Measurements from ENCODE around the gene TPSB2.
"Not testable (repeated sequence)": the region's sequence is repeated elsewhere in the genome, so short reads cannot be mapped to it uniquely, and the experiment has no call there.

TPSB2 gene

GRCh38 chr16:1199347-1200013, 30.5 kb downstream of the TPSB2 start:
- DNase-seq: no peak

GRCh38 chr16:1198671-1199346, 31.2 kb downstream of the TPSB2 start:
- not testable (repeated sequence) for DNase-seq

- DNase-seq: no peak
Observed at GRCh38 chr16:1198194-1198593, 31.8 kb downstream of the TPSB2 start.

GRCh38 chr16:1197237-1197866, 32.6 kb downstream of the TPSB2 start:
- no peak for DNase-seq

GRCh38 chr16:1196494-1196893, 33.5 kb downstream of the TPSB2 start:
- DNase-seq: no peak

- no peak for DNase-seq
Observed at GRCh38 chr16:1195393-1195666, 34.7 kb downstream of the TPSB2 start.

GRCh38 chr16:1194665-1195392, 35.2 kb downstream of the TPSB2 start:
- no peak for DNase-seq

- DNase-seq: no peak
Observed at GRCh38 chr16:1193825-1194581, 36.0 kb downstream of the TPSB2 start.

GRCh38 chr16:1193143-1193824, 36.7 kb downstream of the TPSB2 start:
- DNase-seq: no peak

GRCh38 chr16:1192384-1193073, 37.5 kb downstream of the TPSB2 start:
- no peak for DNase-seq

- DNase-seq: not testable (repeated sequence)
Observed at GRCh38 chr16:1190789-1191188, 39.2 kb downstream of the TPSB2 start.

GRCh38 chr16:1189455-1189854, 40.5 kb downstream of the TPSB2 start:
- no peak for DNase-seq

- DNase-seq: no peak
Observed at GRCh38 chr16:1188432-1189189, 41.4 kb downstream of the TPSB2 start.

- DNase-seq: not testable (repeated sequence)
Observed at GRCh38 chr16:1185460-1186207, 44.4 kb downstream of the TPSB2 start.

GRCh38 chr16:1184980-1185379, 45.0 kb downstream of the TPSB2 start:
- DNase-seq: no peak

- no peak for DNase-seq
Observed at GRCh38 chr16:1184156-1184868, 45.7 kb downstream of the TPSB2 start.

GRCh38 chr16:1182950-1183907, 46.8 kb downstream of the TPSB2 start:
- DNase-seq: no peak

GRCh38 chr16:1182316-1182671, 47.7 kb downstream of the TPSB2 start:
- no peak for DNase-seq

Measured in NCI-H510A treated with DMSO at 0.1 percent for 48 hours (cell line).